Neural cell (in vitro differentiated cells): ENCODE data around the gene ATP9B. TPM values are rescaled to one million over a fixed set of nuclear protein-coding genes. Genes with fewer than 3 reads are reported as not detected.

Experiments used
- H2AFZ ChIP-seq: fragments of 200-600, 300-800 bp; sonication (generic), shearing (Covaris generic); 2 replicates; pipeline ENCODE4 v1.6.0; 2014; ENCODE audit warnings: low read depth, mild to moderate bottlenecking, antibody characterized with exemption, low read length, moderate library complexity
- H3F3A ChIP-seq: fragments of 200-600 bp; shearing (Covaris generic); 2 replicates; pipeline ENCODE4 v1.6.1; 2016; ENCODE audit warnings: mild to moderate bottlenecking, moderate library complexity, mixed read lengths, antibody characterized with exemption, low read length; ENCODE audit not compliant: insufficient read depth, poor library complexity, severe bottlenecking
- H3K27ac ChIP-seq: fragments of 200-600, 300-800 bp; sonication (generic), shearing (Covaris generic); 2 replicates; pipeline ENCODE4 v1.5.1; 2014; ENCODE audit warnings: mild to moderate bottlenecking, low read length, moderate library complexity
- H3K27me3 ChIP-seq: fragments of 300-800, 200-600 bp; sonication (generic), shearing (Covaris generic); 2 replicates; pipeline ENCODE4 v1.6.0; 2014; ENCODE audit warnings: mild to moderate bottlenecking, low read depth, low read length, moderate library complexity; ENCODE audit not compliant: insufficient read depth
- H3K36me3 ChIP-seq: fragments of 300-800, 200-600 bp; sonication (generic), shearing (Covaris generic); 2 replicates; pipeline ENCODE4 v1.5.1; 2014; ENCODE audit warnings: mild to moderate bottlenecking, antibody characterized with exemption, low read length, moderate library complexity; ENCODE audit not compliant: insufficient read depth
- H3K4me2 ChIP-seq: fragments of 300-800, 200-600 bp; sonication (generic), shearing (Covaris generic); 2 replicates; pipeline ENCODE4 v1.6.0; 2014; ENCODE audit warnings: mild to moderate bottlenecking, low read length
- H3K4me3 ChIP-seq: fragments of 300-800, 200-600 bp; sonication (generic), shearing (Covaris generic); 2 replicates; pipeline ENCODE4 v1.5.1; 2014; ENCODE audit warnings: mild to moderate bottlenecking, low read length, moderate library complexity
- H3K79me2 ChIP-seq: fragments of 200-600 bp; shearing (Covaris generic); replicated peaks from 2 replicates; pipeline ENCODE4 v1.6.0; 2014; ENCODE audit warnings: mild to moderate bottlenecking, low read length, moderate library complexity; ENCODE audit not compliant: insufficient read depth
- H3K9ac ChIP-seq: fragments of 300-800, 200-600 bp; sonication (generic), shearing (Covaris generic); 2 replicates; pipeline ENCODE4 v1.6.1; 2016; ENCODE audit warnings: mild to moderate bottlenecking, low read length, mixed read lengths
- H3K9me2 ChIP-seq: fragments of 200-600 bp; shearing (Covaris generic); 2 replicates; pipeline ENCODE4 v1.6.1; 2016; ENCODE audit warnings: mild to moderate bottlenecking, low read length, mixed read lengths; ENCODE audit not compliant: insufficient read depth
- H3K9me3 ChIP-seq: fragments of 200-600, 300-800 bp; sonication (generic), shearing (Covaris generic); 2 replicates; pipeline ENCODE4 v1.6.1; 2016; ENCODE audit warnings: mild to moderate bottlenecking, mixed run types, low read length, moderate library complexity, mixed read lengths
- H4K20me1 ChIP-seq: fragments of 200-600 bp; shearing (Covaris generic); 2 replicates; pipeline ENCODE4 v1.6.1; 2016; ENCODE audit warnings: mild to moderate bottlenecking, mixed run types; ENCODE audit not compliant: insufficient read depth
- CTCF ChIP-seq: fragments of 450-650 bp; IDR thresholded peaks from 2 replicates; pipeline ENCODE4 v1.5.1; 2014; ENCODE audit warnings: antibody characterized with exemption, mild to moderate bottlenecking, moderate library complexity; ENCODE audit not compliant: poor library complexity, severe bottlenecking
- EP300 ChIP-seq: fragments of 450-650 bp; conservative IDR thresholded peaks from 2 replicates; pipeline ENCODE4 v1.6.1; 2014; ENCODE audit warnings: antibody characterized with exemption, mild to moderate bottlenecking, moderate library complexity; ENCODE audit not compliant: poor library complexity, severe bottlenecking
- EZH2 ChIP-seq: fragments of 200-600, 300-800 bp; shearing (Covaris generic), sonication (generic); IDR thresholded peaks from 2 replicates; pipeline ENCODE4 v1.6.1; 2014; ENCODE audit warnings: antibody characterized with exemption, low read length, borderline replicate concordance, mild to moderate bottlenecking; ENCODE audit not compliant: insufficient read depth, poor library complexity, severe bottlenecking
- MXI1 ChIP-seq: fragments of 450-650 bp; conservative IDR thresholded peaks from 2 replicates; pipeline ENCODE4 v1.6.1; 2014; ENCODE audit warnings: antibody characterized with exemption, mild to moderate bottlenecking; ENCODE audit not compliant: poor library complexity, severe bottlenecking
- POLR2AphosphoS5 ChIP-seq: IDR thresholded peaks from 2 replicates; pipeline ENCODE4 v1.6.1; 2012
- RAD21 ChIP-seq: fragments of 450-650 bp; conservative IDR thresholded peaks from 2 replicates; pipeline ENCODE4 v1.6.1; 2014; ENCODE audit warnings: antibody characterized with exemption, mild to moderate bottlenecking, moderate library complexity
- REST ChIP-seq: IDR thresholded peaks from 2 replicates; pipeline ENCODE4 v1.6.1; 2012; ENCODE audit warnings: borderline replicate concordance
- SMC3 ChIP-seq: fragments of 450-650 bp; conservative IDR thresholded peaks from 2 replicates; pipeline ENCODE4 v1.6.1; 2014; ENCODE audit warnings: antibody characterized with exemption, mild to moderate bottlenecking, moderate library complexity; ENCODE audit not compliant: poor library complexity
- TAF1 ChIP-seq: IDR thresholded peaks from 2 replicates; pipeline ENCODE4 v1.6.1; 2012; ENCODE audit warnings: low read depth
- polyA plus RNA-seq: library from polyadenylated mRNA; depleted of rRNA; stranded (reverse); fragments of >200 nt; gene quantifications from 2 replicates; pipeline ENCODE4 v1.2.3, GENCODE V29; 2014

Gene ATP9B
- polyA plus RNA-seq, 1 donor from 2014 or later = 15.4 TPM

GRCh38 chr18:79323471-79323870, 254.3 kb downstream of the ATP9B start:
- Histone ChIP-seq H3K79me2 (no peaks in the 10 kb centered on the region), H3K9me2 (no peaks in the 10 kb centered on the region), H4K20me1 (no peaks in the 10 kb centered on the region), H3K36me3 (no peaks in the 10 kb centered on the region), H3F3A (no peaks in the 10 kb centered on the region), H3K27me3 (no peaks in the 10 kb centered on the region), H3K9ac (no peak overlapping the region), H3K9me3 (no peaks in the 10 kb centered on the region), H3K4me2 (no peak overlapping the region), H2AFZ (no peak overlapping the region), H3K27ac (no peak overlapping the region), H3K4me3 (no peak overlapping the region)
- TF ChIP-seq CTCF (no peak), TAF1 (no peak), REST (no peak), EZH2 (no peak), RAD21 (no peak), MXI1 (no peak), SMC3 (no peak), EP300 (no peak), POLR2AphosphoS5 (no peak)

GRCh38 chr18:79326413-79327198, 257.4 kb downstream of the ATP9B start:
- no peaks in the 10 kb centered on the region for H3K9me3 ChIP-seq
- H4K20me1 ChIP-seq = no peaks in the 10 kb centered on the region
- TF ChIP-seq EP300 = no peak
- no peak for TF ChIP-seq MXI1
- TF ChIP-seq SMC3 = no peak
- TF ChIP-seq CTCF = no peak
- TF ChIP-seq RAD21 = no peak
- no peak for TF ChIP-seq TAF1
- no peaks in the 10 kb centered on the region for H3K79me2 ChIP-seq
- H3K4me2 ChIP-seq = no peak overlapping the region
- no peak overlapping the region for H3K9ac ChIP-seq
- H2AFZ ChIP-seq = no peak overlapping the region
- no peaks in the 10 kb centered on the region for H3F3A ChIP-seq
- no peaks in the 10 kb centered on the region for H3K9me2 ChIP-seq
- no peaks in the 10 kb centered on the region for H3K36me3 ChIP-seq
- H3K27ac ChIP-seq = no peak overlapping the region
- no peak overlapping the region for H3K4me3 ChIP-seq
- H3K27me3 ChIP-seq = no peaks in the 10 kb centered on the region
